Measurements from ENCODE around the gene ITGBL1. TPM values are rescaled to one million over a fixed set of nuclear protein-coding genes. Genes with fewer than 3 reads are reported as not detected.

The ITGBL1 gene
- total and polyA plus RNA-seq, 2 of the 4 experiments (the other 2 are of a cell fraction): 22.2 to 24.2 TPM

DNA sequence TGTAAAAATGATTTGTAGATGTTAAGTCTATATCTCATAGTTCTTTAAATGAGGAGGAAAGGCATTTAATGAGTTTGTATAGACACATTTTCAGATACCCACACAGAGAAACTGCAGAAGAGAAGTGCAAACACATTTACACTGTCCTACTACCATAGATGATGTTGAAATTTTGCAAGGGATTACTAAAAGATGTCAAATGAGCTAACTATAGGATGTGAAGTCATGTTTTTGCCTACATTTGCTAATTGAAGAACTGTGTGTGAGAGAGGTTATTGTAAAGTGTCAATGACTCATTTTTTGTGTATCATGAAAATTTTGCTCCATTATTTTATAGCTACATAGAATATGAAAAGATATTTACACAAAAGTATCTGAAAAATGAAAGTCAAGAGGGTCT lies 178.9 kb downstream of the ITGBL1 start:
- Histone ChIP-seq H3K56ac (ENCODE audit: extremely low read depth, insufficient read depth, low read length) (no peak overlapping the region), H3K4me1 (ENCODE audit: control insufficient read depth, insufficient read depth, low read length) (peaks cover 1% of the 10 kb centered on the region; the same call in 1 of the 2 replicates), H3K79me1 (ENCODE audit: low read depth in 1 of 2, low read length in 2 of 2) (no peaks in the 10 kb centered on the region), H2BK120ac (ENCODE audit: low read depth, low read length) (no peak overlapping the region), H4K20me1 (ENCODE audit: insufficient read depth, low read length) (no peaks in the 10 kb centered on the region), H3K9me3 (ENCODE audit: control insufficient read depth, insufficient read depth, low read length) (no peaks in the 10 kb centered on the region), H3K4ac (ENCODE audit: low read depth, low read length) (no peak overlapping the region), H3K18ac (ENCODE audit: low read depth, low read length) (no peak overlapping the region), H3K27ac (ENCODE audit: insufficient read depth, low read length) (no peak overlapping the region), H4K8ac (ENCODE audit: low read depth in 2 of 2, low read length in 2 of 2) (no peak overlapping the region), H2BK20ac (ENCODE audit: low read depth, low read length) (no peak overlapping the region), H3K36me3 (ENCODE audit: control insufficient read depth, insufficient read depth, low read length) (no peaks in the 10 kb centered on the region), H3K4me3 (ENCODE audit: insufficient read depth, low read depth, low read length) (no peak overlapping the region), H2BK5ac (ENCODE audit: low read depth, low read length, poor library complexity, severe bottlenecking) (no peak overlapping the region), H3K9ac (ENCODE audit: low read depth, low read length) (no peak overlapping the region), H3K14ac (replicated peaks; ENCODE audit: low read depth, low read length) (no peak overlapping the region), H3K23ac (ENCODE audit: low read depth, low read length) (no peak overlapping the region), H3K27me3 (ENCODE audit: control insufficient read depth, insufficient read depth, low read length) (no peaks in the 10 kb centered on the region), H2BK15ac (ENCODE audit: low read depth, low read length) (no peak overlapping the region), H3K4me2 (ENCODE audit: low read depth, low read length) (no peak overlapping the region), H2AFZ (replicated peaks; ENCODE audit: low read length, poor library complexity) (no peak overlapping the region), H2AK5ac (ENCODE audit: low read depth, low read length) (no peak overlapping the region), H3K9me1 (ENCODE audit: insufficient read depth, low read length) (no peaks in the 10 kb centered on the region), H2AK9ac (replicated peaks; ENCODE audit: low read depth, low read length, poor library complexity) (no peak overlapping the region), H4K5ac (ENCODE audit: low read depth, low read length) (no peak overlapping the region), H4K91ac (ENCODE audit: insufficient read depth, low read depth, low read length) (no peak overlapping the region)
- dilution Hi-C loops (cut with HindIII; ENCODE audit: low sequenced_read_pairs, unreplicated experiment): no loop called here
- DNase-seq (no peak), ATAC-seq (ENCODE audit: low read depth) (no peak)
- intact Hi-C loops (cut with micrococcal nuclease): no loop called here
- TF ChIP-seq MXI1 (IDR thresholded peaks at IDR 0.05; ENCODE audit: borderline replicate concordance, low read depth, low read length) (no peak), BHLHE40 (IDR thresholded peaks at IDR 0.05; ENCODE audit: low read depth, low read length) (no peak), SMC3 (IDR thresholded peaks at IDR 0.05; ENCODE audit: low read depth, low read length) (no peak), RCOR1 (IDR thresholded peaks at IDR 0.05; ENCODE audit: insufficient replicate concordance, low read length) (no peak), POLR2A (IDR thresholded peaks at IDR 0.05; ENCODE audit: low read depth, low read length) (no peak), MAFK (IDR thresholded peaks at IDR 0.05; ENCODE audit: low read depth, low read length) (no peak), CEBPB (IDR thresholded peaks at IDR 0.05; ENCODE audit: low read depth, low read length) (no peak), NFE2L2 (IDR thresholded peaks at IDR 0.05; ENCODE audit: low read depth, low read length) (no peak), RAD21 (IDR thresholded peaks at IDR 0.05; ENCODE audit: low read length) (no peak), MAZ (IDR thresholded peaks at IDR 0.05; ENCODE audit: borderline replicate concordance, low read depth, low read length) (no peak), CHD1 (IDR thresholded peaks at IDR 0.05; ENCODE audit: low read depth, low read length) (no peak), RFX5 (IDR thresholded peaks at IDR 0.05; ENCODE audit: low read depth, low read length) (no peak), FOS (IDR thresholded peaks at IDR 0.05; ENCODE audit: low read depth, low read length) (no peak)
- TF ChIP-seq, protein P1, sequence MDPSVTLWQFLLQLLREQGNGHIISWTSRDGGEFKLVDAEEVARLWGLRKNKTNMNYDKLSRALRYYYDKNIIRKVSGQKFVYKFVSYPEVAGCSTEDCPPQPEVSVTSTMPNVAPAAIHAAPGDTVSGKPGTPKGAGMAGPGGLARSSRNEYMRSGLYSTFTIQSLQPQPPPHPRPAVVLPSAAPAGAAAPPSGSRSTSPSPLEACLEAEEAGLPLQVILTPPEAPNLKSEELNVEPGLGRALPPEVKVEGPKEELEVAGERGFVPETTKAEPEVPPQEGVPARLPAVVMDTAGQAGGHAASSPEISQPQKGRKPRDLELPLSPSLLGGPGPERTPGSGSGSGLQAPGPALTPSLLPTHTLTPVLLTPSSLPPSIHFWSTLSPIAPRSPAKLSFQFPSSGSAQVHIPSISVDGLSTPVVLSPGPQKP (IDR thresholded peaks at IDR 0.05; ENCODE audit: borderline replicate concordance, low read depth, low read length): no peak
- TF ChIP-seq, protein P2, sequence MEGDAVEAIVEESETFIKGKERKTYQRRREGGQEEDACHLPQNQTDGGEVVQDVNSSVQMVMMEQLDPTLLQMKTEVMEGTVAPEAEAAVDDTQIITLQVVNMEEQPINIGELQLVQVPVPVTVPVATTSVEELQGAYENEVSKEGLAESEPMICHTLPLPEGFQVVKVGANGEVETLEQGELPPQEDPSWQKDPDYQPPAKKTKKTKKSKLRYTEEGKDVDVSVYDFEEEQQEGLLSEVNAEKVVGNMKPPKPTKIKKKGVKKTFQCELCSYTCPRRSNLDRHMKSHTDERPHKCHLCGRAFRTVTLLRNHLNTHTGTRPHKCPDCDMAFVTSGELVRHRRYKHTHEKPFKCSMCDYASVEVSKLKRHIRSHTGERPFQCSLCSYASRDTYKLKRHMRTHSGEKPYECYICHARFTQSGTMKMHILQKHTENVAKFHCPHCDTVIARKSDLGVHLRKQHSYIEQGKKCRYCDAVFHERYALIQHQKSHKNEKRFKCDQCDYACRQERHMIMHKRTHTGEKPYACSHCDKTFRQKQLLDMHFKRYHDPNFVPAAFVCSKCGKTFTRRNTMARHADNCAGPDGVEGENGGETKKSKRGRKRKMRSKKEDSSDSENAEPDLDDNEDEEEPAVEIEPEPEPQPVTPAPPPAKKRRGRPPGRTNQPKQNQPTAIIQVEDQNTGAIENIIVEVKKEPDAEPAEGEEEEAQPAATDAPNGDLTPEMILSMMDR (conservative IDR thresholded peaks at IDR 0.05; ENCODE audit: low read depth, low read length): no peak
- TF ChIP-seq, protein P3, sequence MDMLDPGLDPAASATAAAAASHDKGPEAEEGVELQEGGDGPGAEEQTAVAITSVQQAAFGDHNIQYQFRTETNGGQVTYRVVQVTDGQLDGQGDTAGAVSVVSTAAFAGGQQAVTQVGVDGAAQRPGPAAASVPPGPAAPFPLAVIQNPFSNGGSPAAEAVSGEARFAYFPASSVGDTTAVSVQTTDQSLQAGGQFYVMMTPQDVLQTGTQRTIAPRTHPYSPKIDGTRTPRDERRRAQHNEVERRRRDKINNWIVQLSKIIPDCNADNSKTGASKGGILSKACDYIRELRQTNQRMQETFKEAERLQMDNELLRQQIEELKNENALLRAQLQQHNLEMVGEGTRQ (IDR thresholded peaks at IDR 0.05; ENCODE audit: low read depth, low read length): no peak
- ChIA-PET POLR2A (ENCODE audit: unreplicated experiment) (no interaction called here), CTCF (no interaction called here)
- no TSS peak for BruUV-seq (replicated peaks)
- in situ Hi-C loops (cut with MboI; ENCODE audit: low sequenced_read_pairs): no loop called here

All from IMR-90 (cell line).